ENCODE measurements around the gene NCDN. TPM values are rescaled to one million over a fixed set of nuclear protein-coding genes. Genes with fewer than 3 reads are reported as not detected.

The NCDN gene
- total RNA-seq = 27.9 and 28.6 TPM in 2 replicates

GRCh38 chr1:35557611-35558373, at the start of gene NCDN:
NCDN (plus strand) TSS chr1:35557799; CDS start chr1:35558191, 392 bp downstream.

GRCh38 chr1:35557118-35557610, 435 bp upstream of the NCDN start, which contains the start of gene KIAA0319L:
KIAA0319L (minus strand) TSS chr1:35557403; CDS start chr1:35554491, 2,912 bp downstream.

GRCh38 chr1:35573198-35574124, 15.9 kb downstream of the NCDN start, which contains the start of gene TFAP2E:
TFAP2E (plus strand) TSS chr1:35573314; CDS start chr1:35573578, 264 bp downstream.

Other genes starting within 250 kb of the NCDN start
- 35.8 and 39.2 TPM in 2 replicates for gene KIAA0319L, start 396 bp upstream of the NCDN start, total RNA-seq
- 0.16 and 0.26 TPM in 2 replicates for gene TFAP2E, start 15.5 kb downstream of the NCDN start, total RNA-seq
- gene PSMB2, start 83.7 kb downstream of the NCDN start, total RNA-seq = 49.6 and 75.6 TPM in 2 replicates
- 10.1 and 10.7 TPM in 2 replicates for gene C1orf216, start 161.1 kb downstream of the NCDN start, total RNA-seq
- gene CLSPN, start 212.2 kb downstream of the NCDN start, total RNA-seq = 3.9 and 12.7 TPM in 2 replicates